ENCODE results near the gene SPOCK1.

DNA sequence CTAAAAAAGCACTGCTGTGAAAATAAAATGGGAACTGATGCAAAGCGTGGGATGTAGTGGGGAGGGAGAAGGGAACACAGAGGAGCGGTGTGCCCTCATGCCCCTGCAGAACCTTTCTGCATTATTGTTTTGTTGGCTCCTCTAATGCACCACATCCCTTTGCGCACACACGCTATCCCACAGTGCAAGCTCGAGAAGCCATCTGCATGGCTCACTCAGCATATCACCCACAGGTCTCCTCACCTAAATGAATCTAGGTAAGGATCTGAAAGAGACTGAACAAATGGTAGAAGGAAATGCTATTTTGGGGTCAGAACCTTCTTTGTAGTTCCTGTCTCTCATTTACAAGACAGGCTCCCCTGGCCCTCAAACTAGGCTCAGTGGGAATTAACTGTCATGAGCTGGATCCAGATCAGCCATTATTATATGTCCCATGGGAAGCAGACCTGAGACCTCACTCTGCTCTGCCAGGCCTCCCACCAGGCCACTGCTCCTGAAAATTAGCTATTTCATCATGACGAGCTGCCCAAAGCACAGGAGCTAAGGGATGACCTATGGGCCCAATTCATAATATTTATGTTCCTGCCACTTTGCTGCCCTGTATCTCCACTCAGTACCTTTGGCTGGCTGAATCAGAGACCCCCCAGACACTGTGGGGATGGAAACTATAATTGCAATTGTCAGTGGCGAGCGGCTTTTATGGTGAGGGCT is 169.4 kb downstream of the SPOCK1 start:
- TF ChIP-seq, protein P1, sequence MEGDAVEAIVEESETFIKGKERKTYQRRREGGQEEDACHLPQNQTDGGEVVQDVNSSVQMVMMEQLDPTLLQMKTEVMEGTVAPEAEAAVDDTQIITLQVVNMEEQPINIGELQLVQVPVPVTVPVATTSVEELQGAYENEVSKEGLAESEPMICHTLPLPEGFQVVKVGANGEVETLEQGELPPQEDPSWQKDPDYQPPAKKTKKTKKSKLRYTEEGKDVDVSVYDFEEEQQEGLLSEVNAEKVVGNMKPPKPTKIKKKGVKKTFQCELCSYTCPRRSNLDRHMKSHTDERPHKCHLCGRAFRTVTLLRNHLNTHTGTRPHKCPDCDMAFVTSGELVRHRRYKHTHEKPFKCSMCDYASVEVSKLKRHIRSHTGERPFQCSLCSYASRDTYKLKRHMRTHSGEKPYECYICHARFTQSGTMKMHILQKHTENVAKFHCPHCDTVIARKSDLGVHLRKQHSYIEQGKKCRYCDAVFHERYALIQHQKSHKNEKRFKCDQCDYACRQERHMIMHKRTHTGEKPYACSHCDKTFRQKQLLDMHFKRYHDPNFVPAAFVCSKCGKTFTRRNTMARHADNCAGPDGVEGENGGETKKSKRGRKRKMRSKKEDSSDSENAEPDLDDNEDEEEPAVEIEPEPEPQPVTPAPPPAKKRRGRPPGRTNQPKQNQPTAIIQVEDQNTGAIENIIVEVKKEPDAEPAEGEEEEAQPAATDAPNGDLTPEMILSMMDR (IDR thresholded peaks at IDR 0.05; ENCODE audit: low read depth, low read length) = no peak
- TF ChIP-seq, protein P2, sequence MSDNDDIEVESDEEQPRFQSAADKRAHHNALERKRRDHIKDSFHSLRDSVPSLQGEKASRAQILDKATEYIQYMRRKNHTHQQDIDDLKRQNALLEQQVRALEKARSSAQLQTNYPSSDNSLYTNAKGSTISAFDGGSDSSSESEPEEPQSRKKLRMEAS (IDR thresholded peaks at IDR 0.05; ENCODE audit: low read depth, low read length) = no peak
- no peak for TF ChIP-seq POLR2A (IDR thresholded peaks at IDR 0.05; ENCODE audit: extremely low read depth, insufficient read length)
- no peak for TF ChIP-seq MYC (IDR thresholded peaks at IDR 0.05; ENCODE audit: low read depth, low read length)
